DOHH2 (cell line): ENCODE results near the gene HEXIM1.

Experiments used
- CTCF ChIP-seq: fragments of 200-600 bp; sonication (generic); IDR thresholded peaks from one replicate; pipeline ENCODE4 v1.5.1; 2014; ENCODE audit warnings: antibody characterized with exemption, mild to moderate bottlenecking, low read depth, low read length; ENCODE audit not compliant: poor library complexity, severe bottlenecking
- EZH2phosphoT487 ChIP-seq: fragments of 200-600 bp; sonication (generic); IDR thresholded peaks from 2 replicates; pipeline ENCODE4 v1.6.1; 2017; ENCODE audit warnings: borderline replicate concordance, mild to moderate bottlenecking, antibody characterized with exemption, low read length, moderate library complexity, mixed read lengths

- TF ChIP-seq CTCF, result no peak
- TF ChIP-seq EZH2phosphoT487, result no peak
Observed at GRCh38 chr17:45106582-45106981, 41.7 kb upstream of the HEXIM1 start.
